ENCODE results near the gene SLC16A1.
"Not testable (repeated sequence)": the region's sequence is repeated elsewhere in the genome, so short reads cannot be mapped to it uniquely, and the experiment has no call there.

SLC16A1 gene

GRCh38 chr1:112955773-112956543 lies at the start of gene SLC16A1:
TSS of gene SLC16A1 (minus strand) at chr1:112956196. CDS start at chr1:112929308, 26,888 bp downstream.
- DNase-seq, result peak; percentile 94

GRCh38 chr1:113003751-113004690 lies 48.0 kb upstream of the SLC16A1 start:
- no peak for DNase-seq

GRCh38 chr1:113002297-113002696 lies 46.3 kb upstream of the SLC16A1 start:
- no peak for DNase-seq

GRCh38 chr1:112998592-112999235 lies 42.7 kb upstream of the SLC16A1 start:
- no peak for DNase-seq

- DNase-seq, result no peak
Observed at GRCh38 chr1:112997781-112998180, 41.8 kb upstream of the SLC16A1 start.

GRCh38 chr1:112995890-112996289 lies 39.9 kb upstream of the SLC16A1 start:
- DNase-seq, result no peak

GRCh38 chr1:112995021-112995420 lies 39.0 kb upstream of the SLC16A1 start:
- DNase-seq, result not testable (repeated sequence)

GRCh38 chr1:112992780-112993179 lies 36.8 kb upstream of the SLC16A1 start:
- no peak for DNase-seq

- DNase-seq, result no peak
Observed at GRCh38 chr1:112991402-112992120, 35.6 kb upstream of the SLC16A1 start.

- DNase-seq, result no peak
Observed at GRCh38 chr1:112990271-112990670, 34.3 kb upstream of the SLC16A1 start.

GRCh38 chr1:112988367-112988766 lies 32.4 kb upstream of the SLC16A1 start:
- DNase-seq, result no peak

GRCh38 chr1:112985123-112985522 lies 29.1 kb upstream of the SLC16A1 start:
- no peak for DNase-seq

- no peak for DNase-seq
Observed at GRCh38 chr1:112983537-112984131, 27.6 kb upstream of the SLC16A1 start.

- DNase-seq, result no peak
Observed at GRCh38 chr1:112982853-112983536, 27.0 kb upstream of the SLC16A1 start.

GRCh38 chr1:112982328-112982727 lies 26.3 kb upstream of the SLC16A1 start:
- DNase-seq, result no peak

- not testable (repeated sequence) for DNase-seq
Observed at GRCh38 chr1:112981834-112982233, 25.8 kb upstream of the SLC16A1 start.

GRCh38 chr1:112981426-112981825 lies 25.4 kb upstream of the SLC16A1 start:
- no peak for DNase-seq

- DNase-seq, result no peak
Observed at GRCh38 chr1:112975336-112975735, 19.3 kb upstream of the SLC16A1 start.

GRCh38 chr1:112974646-112975045 lies 18.6 kb upstream of the SLC16A1 start:
- no peak for DNase-seq

- DNase-seq, result no peak
Observed at GRCh38 chr1:112973788-112974187, 17.8 kb upstream of the SLC16A1 start.

- DNase-seq, result no peak
Observed at GRCh38 chr1:112971006-112971405, 15.0 kb upstream of the SLC16A1 start.

- no peak for DNase-seq
Observed at GRCh38 chr1:112964347-112964746, 8.4 kb upstream of the SLC16A1 start.

All from NK-92 treated with Interleukin-12 subunit alpha and Interleukin-12 subunit beta, amount 100 ng/mL, for 24 hours (cell line).